ENCODE measurements around the gene FAM25C. TPM values are rescaled to one million over a fixed set of nuclear protein-coding genes. Genes with fewer than 3 reads are reported as not detected.
A peak's percentile ranks its signal among the peaks of the same experiment; 100 is the strongest.
"Not testable (repeated sequence)": the region's sequence is repeated elsewhere in the genome, so short reads cannot be mapped to it uniquely, and the experiment has no call there.

FAM25C gene
- total RNA-seq, 2 donors from 2014 or later: not detected

GRCh38 chr10:47986413-47987230 is 13.0 kb downstream of the FAM25C start:
- 17% methylated on average over 11 of the region's 49 CpGs; no CpG with 5 or more reads in 1 of the 2 experiments for WGBS, 2 experiments (ENCODE audit: insufficient coverage in 1 of 2, insufficient read length in 1 of 2)
- H3K36me3 Mint-ChIP-seq (ENCODE audit: low read depth); H3K9me3 Mint-ChIP-seq; H3K4me1 ChIP-seq (ENCODE audit: control insufficient read depth, insufficient read depth, low read length); H3K4me3 ChIP-seq (ENCODE audit: low read length); H3K27ac ChIP-seq (ENCODE audit: low read depth, low read length); H3K27me3 ChIP-seq (ENCODE audit: control insufficient read depth, insufficient read depth, low read length, poor library complexity, severe bottlenecking); H3K27ac Mint-ChIP-seq; H3K4me3 Mint-ChIP-seq; H3K36me3 ChIP-seq (ENCODE audit: control insufficient read depth, insufficient read depth, low read length); H3K9me3 ChIP-seq (ENCODE audit: control insufficient read depth, low read length); H3K4me1 Mint-ChIP-seq; H3K27me3 Mint-ChIP-seq (ENCODE audit: insufficient read depth); H3K9ac ChIP-seq (ENCODE audit: extremely low read depth, low read length, poor library complexity, severe bottlenecking): not testable (repeated sequence)
- peak; percentile 41 for TF ChIP-seq CTCF (conservative IDR thresholded peaks at IDR 0.05)
- peak; percentile 31 for DNase-seq

- H3K36me3 ChIP-seq (ENCODE audit: control insufficient read depth, insufficient read depth, low read length); H3K9me3 Mint-ChIP-seq: not testable (repeated sequence)
- 83% methylated on average over 2 of the region's 3 CpGs; no CpG with 5 or more reads in 1 of the 2 experiments for WGBS, 2 experiments (ENCODE audit: insufficient coverage in 1 of 2, insufficient read length in 1 of 2)
Observed at GRCh38 chr10:47975409-47975808, 24.2 kb downstream of the FAM25C start.

GRCh38 chr10:47973131-47973530 is 26.5 kb downstream of the FAM25C start:
- H3K9me3 Mint-ChIP-seq; H3K27ac ChIP-seq (ENCODE audit: low read depth, low read length); H3K27me3 Mint-ChIP-seq (ENCODE audit: insufficient read depth); H3K9me3 ChIP-seq (ENCODE audit: control insufficient read depth, low read length); H3K27ac Mint-ChIP-seq; H3K36me3 ChIP-seq (ENCODE audit: control insufficient read depth, insufficient read depth, low read length); H3K4me1 Mint-ChIP-seq; DNase-seq; H3K4me1 ChIP-seq (ENCODE audit: control insufficient read depth, insufficient read depth, low read length); H3K36me3 Mint-ChIP-seq (ENCODE audit: low read depth); H3K4me3 ChIP-seq (ENCODE audit: low read length); H3K27me3 ChIP-seq (ENCODE audit: control insufficient read depth, insufficient read depth, low read length, poor library complexity, severe bottlenecking); H3K4me3 Mint-ChIP-seq; H3K9ac ChIP-seq (ENCODE audit: extremely low read depth, low read length, poor library complexity, severe bottlenecking): not testable (repeated sequence)

More at GRCh38 chr10:47975409-47975808, 24.2 kb downstream of the FAM25C start:
- not testable (repeated sequence) for H3K27me3 ChIP-seq (ENCODE audit: control insufficient read depth, insufficient read depth, low read length, poor library complexity, severe bottlenecking); H3K4me3 Mint-ChIP-seq; H3K27ac Mint-ChIP-seq; H3K9ac ChIP-seq (ENCODE audit: extremely low read depth, low read length, poor library complexity, severe bottlenecking); H3K27ac ChIP-seq (ENCODE audit: low read depth, low read length); H3K27me3 Mint-ChIP-seq (ENCODE audit: insufficient read depth); H3K36me3 Mint-ChIP-seq (ENCODE audit: low read depth); H3K4me1 Mint-ChIP-seq; H3K4me1 ChIP-seq (ENCODE audit: control insufficient read depth, insufficient read depth, low read length); DNase-seq; H3K4me3 ChIP-seq (ENCODE audit: low read length); H3K9me3 ChIP-seq (ENCODE audit: control insufficient read depth, low read length)

GRCh38 chr10:47972077-47972476 is 27.5 kb downstream of the FAM25C start:
- H3K9me3 Mint-ChIP-seq; H3K4me1 Mint-ChIP-seq; H3K36me3 ChIP-seq (ENCODE audit: control insufficient read depth, insufficient read depth, low read length); H3K27ac ChIP-seq (ENCODE audit: low read depth, low read length); H3K4me3 ChIP-seq (ENCODE audit: low read length); H3K27ac Mint-ChIP-seq; H3K4me1 ChIP-seq (ENCODE audit: control insufficient read depth, insufficient read depth, low read length); DNase-seq; H3K9me3 ChIP-seq (ENCODE audit: control insufficient read depth, low read length); H3K4me3 Mint-ChIP-seq; H3K27me3 ChIP-seq (ENCODE audit: control insufficient read depth, insufficient read depth, low read length, poor library complexity, severe bottlenecking); H3K27me3 Mint-ChIP-seq (ENCODE audit: insufficient read depth); H3K9ac ChIP-seq (ENCODE audit: extremely low read depth, low read length, poor library complexity, severe bottlenecking); H3K36me3 Mint-ChIP-seq (ENCODE audit: low read depth): not testable (repeated sequence)
- no CpG with 5 or more reads among the region's 2 CpGs for WGBS, 2 experiments (ENCODE audit: insufficient coverage in 1 of 2, insufficient read length in 1 of 2)

- not testable (repeated sequence) for H3K36me3 Mint-ChIP-seq (ENCODE audit: low read depth); DNase-seq; H3K4me1 ChIP-seq (ENCODE audit: control insufficient read depth, insufficient read depth, low read length); H3K36me3 ChIP-seq (ENCODE audit: control insufficient read depth, insufficient read depth, low read length); H3K9me3 Mint-ChIP-seq; H3K4me3 ChIP-seq (ENCODE audit: low read length); H3K9ac ChIP-seq (ENCODE audit: extremely low read depth, low read length, poor library complexity, severe bottlenecking); H3K4me1 Mint-ChIP-seq; H3K9me3 ChIP-seq (ENCODE audit: control insufficient read depth, low read length); H3K27ac Mint-ChIP-seq; H3K4me3 Mint-ChIP-seq; H3K27me3 Mint-ChIP-seq (ENCODE audit: insufficient read depth); H3K27me3 ChIP-seq (ENCODE audit: control insufficient read depth, insufficient read depth, low read length, poor library complexity, severe bottlenecking); H3K27ac ChIP-seq (ENCODE audit: low read depth, low read length)
- no CpG with 5 or more reads among the region's 5 CpGs for WGBS, 2 experiments (ENCODE audit: insufficient coverage in 1 of 2, insufficient read length in 1 of 2)
Observed at GRCh38 chr10:47971598-47971997, 28.0 kb downstream of the FAM25C start.

- not testable (repeated sequence) for H3K4me1 Mint-ChIP-seq; H3K4me1 ChIP-seq (ENCODE audit: control insufficient read depth, insufficient read depth, low read length); H3K36me3 Mint-ChIP-seq (ENCODE audit: low read depth); DNase-seq; H3K27ac ChIP-seq (ENCODE audit: low read depth, low read length); H3K27ac Mint-ChIP-seq; H3K4me3 Mint-ChIP-seq; H3K36me3 ChIP-seq (ENCODE audit: control insufficient read depth, insufficient read depth, low read length); H3K9me3 ChIP-seq (ENCODE audit: control insufficient read depth, low read length); H3K27me3 ChIP-seq (ENCODE audit: control insufficient read depth, insufficient read depth, low read length, poor library complexity, severe bottlenecking); H3K27me3 Mint-ChIP-seq (ENCODE audit: insufficient read depth); H3K9ac ChIP-seq (ENCODE audit: extremely low read depth, low read length, poor library complexity, severe bottlenecking); H3K9me3 Mint-ChIP-seq; H3K4me3 ChIP-seq (ENCODE audit: low read length)
- 90% methylated on average over 3 of the region's 3 CpGs; no CpG with 5 or more reads in 1 of the 2 experiments for WGBS, 2 experiments (ENCODE audit: insufficient coverage in 1 of 2, insufficient read length in 1 of 2)
Observed at GRCh38 chr10:47970047-47970446, 29.5 kb downstream of the FAM25C start.
